HG03108 (cell line): ENCODE data around the gene TBKBP1.

Experiments used
- ATAC-seq: cut with Tn5 transposase; IDR thresholded peaks from one replicate; pipeline ENCODE4 v1.9.1; 2021; ENCODE audit warnings: moderate library complexity; ENCODE audit not compliant: unreplicated experiment

The TBKBP1 gene

DNA sequence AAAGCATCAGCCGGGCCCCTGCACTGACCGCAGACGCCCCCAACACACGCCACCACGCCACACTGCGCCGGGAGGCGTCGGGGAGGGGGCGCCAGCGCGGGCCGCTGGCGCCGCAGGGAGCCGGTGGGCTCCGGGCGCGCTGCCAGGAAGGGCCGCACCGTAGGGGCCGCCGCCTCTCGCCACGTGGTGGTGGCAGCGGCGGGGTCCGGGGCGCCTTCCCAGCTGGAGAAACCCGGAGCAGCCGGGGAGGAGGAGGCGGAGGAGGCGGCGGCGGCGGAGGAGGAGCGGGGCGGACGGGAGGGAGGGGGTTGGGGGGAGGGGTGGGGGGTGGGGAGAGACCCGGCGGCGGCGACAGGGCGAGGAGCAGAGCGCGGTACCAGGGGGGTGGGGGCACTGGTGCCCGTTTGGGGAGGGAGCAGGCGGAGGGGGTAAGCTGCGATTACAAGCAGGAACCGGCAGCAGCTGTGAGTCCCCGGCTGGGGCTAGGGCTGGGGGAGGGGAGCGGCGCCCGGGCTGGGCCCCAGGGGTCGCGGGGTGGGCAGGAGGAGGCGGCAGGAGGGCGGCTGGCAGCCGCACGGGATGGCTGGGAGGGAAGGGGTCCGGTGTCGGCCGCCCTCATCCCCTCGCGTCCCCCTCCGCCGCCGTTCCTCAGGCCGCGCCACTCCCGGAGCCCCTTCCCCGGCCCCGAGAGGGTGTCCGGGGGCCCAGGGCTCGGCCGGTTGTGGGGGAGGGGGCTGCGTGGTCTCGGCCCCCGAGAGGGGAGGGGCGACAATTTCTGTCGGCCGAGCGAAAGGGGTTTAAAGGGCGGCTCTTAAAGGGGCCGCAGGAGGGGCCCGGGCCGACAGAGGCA is at the start of gene TBKBP1:
Gene TBKBP1, plus strand, starts transcription at position 431 of the 850 bp plus-strand sequence. CDS start 1,952 bp downstream, outside the sequence.
- no peak for ATAC-seq

- ATAC-seq = no peak
Observed at GRCh38 chr17:47644324-47644723, 49.6 kb upstream of the TBKBP1 start.

- ATAC-seq = peak; percentile 75
Observed at GRCh38 chr17:47649153-47649971, 44.6 kb upstream of the TBKBP1 start, which contains the start of gene KPNB1. Gene KPNB1, plus strand, starts transcription at chr17:47649919. Its CDS starts 326 bp downstream, at chr17:47650245.

GRCh38 chr17:47649972-47650524 is 43.9 kb upstream of the TBKBP1 start:
- no peak for ATAC-seq

GRCh38 chr17:47650525-47651522 is 43.1 kb upstream of the TBKBP1 start:
- peak; percentile 43 for ATAC-seq

DNA sequence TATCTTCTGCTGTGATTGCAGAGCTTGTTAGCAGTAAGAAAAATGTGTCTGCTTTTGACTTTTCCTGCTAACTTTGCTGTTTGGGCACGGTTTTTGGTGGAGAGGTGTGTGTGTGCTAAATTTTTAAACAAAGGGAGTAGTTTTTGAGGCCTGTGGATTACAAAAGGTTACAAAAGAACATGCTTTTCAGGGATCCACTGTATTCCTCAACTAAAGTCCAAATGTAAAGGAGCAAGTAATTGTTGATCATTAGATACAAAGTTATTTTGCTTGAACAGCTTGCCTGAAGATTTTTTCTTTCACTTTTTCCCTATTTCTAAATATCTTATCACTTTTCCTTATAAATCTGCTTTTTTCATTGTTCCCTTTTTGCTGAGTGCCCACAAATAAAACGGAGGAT is 42.3 kb upstream of the TBKBP1 start:
- no peak for ATAC-seq

GRCh38 chr17:47652570-47652969 is 41.4 kb upstream of the TBKBP1 start:
- ATAC-seq = no peak

DNA sequence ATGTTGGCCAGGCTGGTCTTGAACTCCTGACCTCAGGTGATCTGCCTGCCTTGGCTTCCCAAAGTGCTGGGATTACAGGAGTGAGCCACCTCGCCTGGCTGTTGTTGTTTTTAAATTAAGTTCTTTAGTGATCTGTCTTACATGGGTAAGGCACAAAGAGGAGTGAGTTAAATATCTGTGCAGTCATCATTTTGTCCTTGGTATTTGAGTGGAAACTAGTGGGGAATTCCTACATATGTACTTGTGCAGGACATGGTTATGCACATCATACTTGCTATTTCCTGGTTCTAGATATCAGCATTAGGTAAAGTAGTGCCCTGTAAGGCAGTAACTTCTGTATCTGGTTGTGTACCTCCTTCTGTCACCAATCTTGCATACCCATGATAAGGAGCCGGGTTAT is 40.5 kb upstream of the TBKBP1 start:
- no peak for ATAC-seq

GRCh38 chr17:47654991-47655390 is 39.0 kb upstream of the TBKBP1 start:
- ATAC-seq = no peak

- peak; percentile 55 for ATAC-seq
Observed at GRCh38 chr17:47660064-47660492, 33.9 kb upstream of the TBKBP1 start.

DNA sequence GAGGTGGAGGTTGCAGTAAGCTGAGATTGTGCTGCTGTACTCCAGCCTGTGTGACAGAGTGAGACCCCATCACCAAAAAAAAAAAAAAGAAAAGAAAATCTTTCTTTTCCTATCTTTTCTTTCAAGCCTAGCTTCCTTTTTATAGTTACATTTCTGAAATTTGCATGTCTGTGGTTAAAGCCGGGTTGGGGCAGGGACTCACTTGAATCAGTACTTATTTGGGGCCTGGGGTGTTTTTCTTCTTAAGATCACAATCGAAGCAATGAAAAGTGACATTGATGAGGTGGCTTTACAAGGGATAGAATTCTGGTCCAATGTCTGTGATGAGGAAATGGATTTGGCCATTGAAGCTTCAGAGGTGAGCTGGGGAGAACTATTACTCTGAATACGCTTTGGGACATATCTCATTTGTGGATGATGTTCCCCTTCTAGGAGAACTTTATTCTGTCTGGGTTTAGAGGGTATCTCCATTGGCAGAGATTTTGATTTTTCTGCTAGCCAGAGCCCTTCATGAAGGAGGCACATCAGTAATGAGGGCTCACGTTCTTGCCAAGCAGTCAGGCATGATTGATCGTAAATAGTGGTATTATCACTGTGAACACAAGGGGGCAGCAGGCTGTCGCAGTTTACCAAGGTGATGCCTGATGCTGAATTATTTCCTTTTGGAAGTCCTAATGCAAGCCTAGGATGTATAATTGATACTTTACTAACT is 29.9 kb upstream of the TBKBP1 start:
- ATAC-seq = no peak

GRCh38 chr17:47664624-47664941 is 29.4 kb upstream of the TBKBP1 start:
- no peak for ATAC-seq

- no peak for ATAC-seq
Observed at GRCh38 chr17:47665655-47666054, 28.3 kb upstream of the TBKBP1 start.

DNA sequence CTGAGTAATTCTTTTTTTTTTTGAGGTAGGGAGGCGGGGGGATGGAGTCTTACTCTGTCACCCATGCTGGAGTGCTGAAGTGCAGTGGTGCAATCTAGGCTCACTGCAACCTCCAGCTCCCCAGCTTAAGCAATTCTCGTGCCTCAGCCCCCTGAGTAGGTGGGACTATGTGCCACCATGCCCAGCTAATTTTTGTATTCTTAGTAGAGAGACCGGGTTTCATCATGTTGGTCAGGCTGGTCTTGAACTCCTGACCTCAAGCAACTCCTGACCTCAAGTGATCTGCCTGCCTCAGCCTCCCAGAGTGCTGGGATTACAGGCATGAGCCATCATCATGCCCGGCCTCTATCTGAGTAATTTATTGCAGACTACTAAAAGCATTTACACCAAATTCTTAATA is 24.9 kb upstream of the TBKBP1 start:
- ATAC-seq = no peak

GRCh38 chr17:47670064-47670463 is 23.9 kb upstream of the TBKBP1 start:
- no peak for ATAC-seq

DNA sequence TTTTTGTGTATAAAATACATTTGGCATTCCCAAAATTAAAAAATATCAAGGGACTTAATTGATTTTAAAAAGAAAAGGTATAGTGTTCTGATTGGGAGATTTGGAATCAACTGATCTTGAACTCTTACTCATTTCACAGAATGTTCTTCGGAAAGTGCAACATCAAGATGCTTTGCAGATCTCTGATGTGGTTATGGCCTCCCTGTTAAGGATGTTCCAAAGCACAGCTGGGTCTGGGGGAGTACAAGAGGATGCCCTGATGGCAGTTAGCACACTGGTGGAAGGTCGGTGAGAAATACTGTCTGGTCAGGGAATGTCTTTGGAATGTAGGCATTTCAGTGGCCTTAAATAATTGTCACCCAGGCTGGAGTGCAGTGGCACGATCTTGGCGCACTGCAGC is 19.5 kb upstream of the TBKBP1 start:
- no peak for ATAC-seq

DNA sequence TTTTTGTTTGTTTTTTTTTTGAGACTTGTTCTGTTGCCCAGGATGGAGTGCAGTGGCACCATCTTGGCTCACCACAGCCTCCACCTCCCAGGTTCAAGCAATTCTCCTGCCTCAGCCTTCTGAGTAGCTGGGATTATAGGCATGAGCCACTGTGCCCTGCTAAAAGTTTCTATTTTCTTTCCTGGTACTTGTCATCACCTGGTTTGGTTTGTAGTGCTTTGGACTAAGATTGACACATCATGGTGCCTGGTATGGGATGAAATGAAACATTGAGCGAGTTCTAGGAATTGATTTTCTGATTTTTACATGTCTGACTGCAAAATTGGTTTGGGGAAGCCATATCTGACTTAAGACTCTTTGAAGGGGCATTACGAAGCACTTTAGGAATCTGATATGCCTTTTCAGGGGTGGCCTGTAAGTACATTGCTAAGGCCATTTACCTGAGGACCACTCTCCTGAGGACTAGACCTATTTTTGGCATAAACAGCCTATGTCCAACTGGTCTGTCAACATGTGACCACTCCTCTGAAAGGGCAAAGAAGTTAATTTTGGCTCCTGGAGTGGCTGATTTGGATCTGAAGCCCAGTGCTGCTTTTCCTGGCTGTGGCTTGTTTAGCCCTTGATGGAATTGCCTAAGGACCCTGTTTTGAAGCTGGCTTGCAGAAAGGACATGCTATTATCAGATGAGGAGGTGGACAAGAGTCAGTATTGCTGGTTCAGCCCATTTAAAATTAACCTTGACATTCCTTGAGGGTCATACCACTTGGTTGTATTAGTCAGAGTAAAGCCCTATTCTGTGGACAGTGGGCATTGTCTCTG is 18.4 kb upstream of the TBKBP1 start:
- no peak for ATAC-seq

DNA sequence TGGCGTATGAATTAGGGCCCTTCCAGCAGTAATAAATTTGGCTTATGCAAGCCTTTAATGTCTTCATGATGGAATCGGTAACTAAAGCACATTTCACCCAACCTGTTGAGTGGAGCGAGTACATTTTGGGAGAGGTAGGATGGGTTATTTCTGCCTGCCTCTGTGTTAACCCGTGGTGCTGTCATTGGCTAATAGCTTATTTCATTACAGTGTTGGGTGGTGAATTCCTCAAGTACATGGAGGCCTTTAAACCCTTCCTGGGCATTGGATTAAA is 17.8 kb upstream of the TBKBP1 start:
- ATAC-seq = no peak

DNA sequence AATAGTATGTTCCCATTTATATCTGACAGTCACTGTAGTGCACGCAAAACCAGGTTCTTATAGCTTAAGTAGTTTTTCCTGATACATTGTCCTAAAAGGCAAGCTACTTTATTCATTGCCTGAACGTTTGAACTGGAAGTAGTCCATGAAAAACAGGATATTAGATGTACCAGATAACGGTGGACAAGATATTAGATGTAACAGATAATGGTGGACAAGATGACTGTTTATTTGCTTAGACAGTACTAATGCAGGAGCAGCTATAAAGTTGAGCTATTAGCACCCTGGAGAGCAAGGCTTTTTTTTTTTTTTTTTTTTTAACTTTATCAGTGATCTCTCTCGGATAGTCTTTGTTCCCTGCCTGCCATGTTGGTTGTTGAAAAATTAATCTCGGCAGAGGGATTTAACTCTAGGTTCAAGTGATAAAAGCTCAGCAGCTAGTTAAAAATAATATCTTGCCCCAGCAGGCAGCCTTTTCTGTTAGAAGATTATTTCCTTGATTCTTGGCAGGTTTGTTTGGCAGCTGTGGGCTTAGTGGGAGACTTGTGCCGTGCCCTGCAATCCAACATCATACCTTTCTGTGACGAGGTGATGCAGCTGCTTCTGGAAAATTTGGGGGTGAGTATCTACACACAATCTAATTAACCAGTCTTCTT is 17.3 kb upstream of the TBKBP1 start:
- no peak for ATAC-seq
